Measurements from ENCODE around the gene ATP6V1G3.

- TF ChIP-seq CTCF (IDR thresholded peaks at IDR 0.05), result no peak
- TF ChIP-seq POLR2AphosphoS5 (IDR thresholded peaks at IDR 0.05), result no peak
These were observed 8.6 kb downstream of the ATP6V1G3 start for GRCh38 chr1:198531891-198532290.
